ENCODE measurements around the gene DNAJB8. TPM values are rescaled to one million over a fixed set of nuclear protein-coding genes. Genes with fewer than 3 reads are reported as not detected.

The DNAJB8 gene
- total and polyA plus RNA-seq, 2 experiments from 2014 or later = not detected

- 16% methylated on average over 30 of the region's 32 CpGs for WGBS (ENCODE audit: low lambda C conversion rate, missing lambda C conversion rate)
- Histone ChIP-seq H3K27me3 (peaks cover 75% of the 10 kb centered on the region), H3K9me3 (ENCODE audit: low read depth) (no peaks in the 10 kb centered on the region), H3K4me2 (peak overlapping the region; percentile 90), H2AFZ (no peak overlapping the region), H3K4me1 (ENCODE audit: insufficient read depth) (peaks cover 8% of the 10 kb centered on the region), H3K4me3 (no peak overlapping the region), H3K27ac (no peak overlapping the region), H3K9me2 (replicated peaks; ENCODE audit: insufficient read depth) (no peaks in the 10 kb centered on the region), H3K36me3 (replicated peaks; ENCODE audit: insufficient read depth, low read depth) (no peaks in the 10 kb centered on the region), H3K79me2 (no peaks in the 10 kb centered on the region), H4K20me1 (ENCODE audit: insufficient read depth, poor library complexity, severe bottlenecking) (no peaks in the 10 kb centered on the region)
- no peak for DNase-seq (ENCODE audit: low spot score)
- TF ChIP-seq EZH2phosphoT487 (IDR thresholded peaks at IDR 0.05; ENCODE audit: low read depth, severe bottlenecking, unreplicated experiment) = no peak
- TF ChIP-seq EZH2 (IDR thresholded peaks at IDR 0.05; ENCODE audit: borderline replicate concordance) = no peak
- no peak for TF ChIP-seq CTCF (IDR thresholded peaks at IDR 0.05; ENCODE audit: poor library complexity)
Measured at GRCh38 chr3:128496019-128496601, 29.4 kb upstream of the DNAJB8 start.

- no peak for DNase-seq (ENCODE audit: low spot score)
- no peak overlapping the region for H2AFZ ChIP-seq
- no peak overlapping the region for H3K4me2 ChIP-seq
- no peaks in the 10 kb centered on the region for H3K79me2 ChIP-seq
- H3K36me3 ChIP-seq (replicated peaks; ENCODE audit: insufficient read depth, low read depth) = no peaks in the 10 kb centered on the region
- peaks cover 8% of the 10 kb centered on the region for H3K4me1 ChIP-seq (ENCODE audit: insufficient read depth)
- no peaks in the 10 kb centered on the region for H4K20me1 ChIP-seq (ENCODE audit: insufficient read depth, poor library complexity, severe bottlenecking)
- no peaks in the 10 kb centered on the region for H3K9me3 ChIP-seq (ENCODE audit: low read depth)
- H3K27ac ChIP-seq = no peak overlapping the region
- peaks cover 78% of the 10 kb centered on the region for H3K27me3 ChIP-seq
- 85% methylated on average over 9 of the region's 9 CpGs for WGBS (ENCODE audit: low lambda C conversion rate, missing lambda C conversion rate)
- TF ChIP-seq EZH2phosphoT487 (IDR thresholded peaks at IDR 0.05; ENCODE audit: low read depth, severe bottlenecking, unreplicated experiment) (no peak), CTCF (IDR thresholded peaks at IDR 0.05; ENCODE audit: poor library complexity) (no peak), EZH2 (IDR thresholded peaks at IDR 0.05; ENCODE audit: borderline replicate concordance) (no peak)
- H3K9me2 ChIP-seq (replicated peaks; ENCODE audit: insufficient read depth) = no peaks in the 10 kb centered on the region
- no peak overlapping the region for H3K4me3 ChIP-seq
Measured at GRCh38 chr3:128495435-128495970, 28.8 kb upstream of the DNAJB8 start.

GRCh38 chr3:128494367-128494650, 27.6 kb upstream of the DNAJB8 start:
- Histone ChIP-seq H2AFZ (no peak overlapping the region), H3K36me3 (replicated peaks; ENCODE audit: insufficient read depth, low read depth) (no peaks in the 10 kb centered on the region), H3K4me3 (no peak overlapping the region), H3K9me2 (replicated peaks; ENCODE audit: insufficient read depth) (no peaks in the 10 kb centered on the region), H3K9me3 (ENCODE audit: low read depth) (no peaks in the 10 kb centered on the region), H3K27me3 (peaks cover 89% of the 10 kb centered on the region), H3K4me2 (no peak overlapping the region), H3K27ac (no peak overlapping the region), H3K4me1 (ENCODE audit: insufficient read depth) (peaks cover 18% of the 10 kb centered on the region), H3K79me2 (no peaks in the 10 kb centered on the region), H4K20me1 (ENCODE audit: insufficient read depth, poor library complexity, severe bottlenecking) (no peaks in the 10 kb centered on the region)
- no peak for DNase-seq (ENCODE audit: low spot score)
- WGBS (ENCODE audit: low lambda C conversion rate, missing lambda C conversion rate) = 96% methylated on average over 2 of the region's 2 CpGs
- TF ChIP-seq EZH2phosphoT487 (IDR thresholded peaks at IDR 0.05; ENCODE audit: low read depth, severe bottlenecking, unreplicated experiment) = no peak
- TF ChIP-seq CTCF (IDR thresholded peaks at IDR 0.05; ENCODE audit: poor library complexity) = no peak
- TF ChIP-seq EZH2 (IDR thresholded peaks at IDR 0.05; ENCODE audit: borderline replicate concordance) = no peak

Data from hepatocyte (in vitro differentiated cells).